HCT116 (cell line): ENCODE results near the gene CHADL. TPM values are rescaled to one million over a fixed set of nuclear protein-coding genes. Genes with fewer than 3 reads are reported as not detected.

Experiments used
- ATAC-seq: fragments of 200-7000 bp; cut with Tn5 transposase; 2 replicates; pipeline ENCODE4 v1.9.1; 2020; ENCODE audit warnings: mild to moderate bottlenecking, moderate library complexity
- BruUV-seq: library from RNA; stranded (reverse); fragments of 400-500 nt; replicated peaks from 2 replicates; lab custom pipeline; 2021; lab: Mats Ljungman, UMichigan
- CTCF ChIA-PET: fragments of 300-600 bp; sonication (Branson Sonifier 250); formaldehyde crosslinking; loops from one replicate; lab custom pipeline; 2021; ENCODE audit warnings: antibody characterized with exemption; lab: Charles Lee
- POLR2A ChIA-PET: fragments of 300-600, 350-600 bp; sonication (Branson Sonifier 250); formaldehyde crosslinking; loops from one replicate; lab custom pipeline; 2021; ENCODE audit warnings: antibody characterized with exemption; lab: Charles Lee
- RAD21 ChIA-PET, 2 experiments: fragments of 300-600 bp; sonication (Branson Sonifier 250); formaldehyde crosslinking; loops; one replicate each; lab custom pipeline; 2023; ENCODE audit warnings: low total read pairs in 2 of 2; ENCODE audit not compliant: uncharacterized antibody in 2 of 2, unreplicated experiment in 2 of 2, low non-redundant PET in 1 of 2; lab: Charles Lee
- DNase-seq: peaks from one replicate; pipeline ENCODE4 v3.0.0-alpha.2; 2010; ENCODE audit warnings: low read depth, low spot score
- H2AFZ ChIP-seq: fragments of 200-600 bp; shearing (Covaris generic), sonication (generic); 2 replicates; pipeline ENCODE4 v1.6.1; 2017; ENCODE audit warnings: low read depth, mixed run types, mixed read lengths, antibody characterized with exemption, low read length; ENCODE audit not compliant: poor library complexity, severe bottlenecking
- H3K27ac ChIP-seq: 2 replicates; pipeline ENCODE4 v1.5.1; 2012; ENCODE audit warnings: low read depth, low read length
- H3K27me3 ChIP-seq: fragments of 200-600 bp; sonication (generic); 2 replicates; pipeline ENCODE4 v1.6.1; 2016; ENCODE audit warnings: mixed run types, low read length, mixed read lengths; ENCODE audit not compliant: insufficient read depth
- H3K36me3 ChIP-seq, 2 experiments: fragments of 200-500 bp in 1 of 2; fragments of 200-600 bp in 1 of 2; sonication (Bioruptor generic) in 1 of 2; sonication (generic) in 1 of 2; 2 replicates each; pipeline versions ENCODE4 v1.5.1 to v1.6.1; 2014 to 2016; ENCODE audit warnings: low read length in 2 of 2, inconsistent platforms in 1 of 2, mixed read lengths in 1 of 2, mixed run types in 1 of 2; ENCODE audit not compliant: insufficient read depth in 2 of 2, control insufficient read depth in 1 of 2
- H3K4me1 ChIP-seq, 2 experiments: fragments of 200-600 bp in 1 of 2; sonication (generic) in 1 of 2; 2 replicates each; pipeline versions ENCODE4 v1.5.1 to v1.6.1; 2012 to 2017; ENCODE audit warnings: low read length in 2 of 2, inconsistent platforms in 1 of 2, mild to moderate bottlenecking in 1 of 2, mixed read lengths in 1 of 2, mixed run types in 1 of 2, moderate library complexity in 1 of 2; ENCODE audit not compliant: insufficient read depth in 2 of 2, control insufficient read depth in 1 of 2
- H3K4me2 ChIP-seq: fragments of 200-600 bp; sonication (generic); 2 replicates; pipeline ENCODE4 v1.6.1; 2017; ENCODE audit warnings: mixed run types, low read length, mixed read lengths
- H3K4me3 ChIP-seq, 2 experiments: fragments of 200-600 bp in 1 of 2; sonication (generic) in 1 of 2; replicated peaks in 1 of 2; 2 replicates each; pipeline ENCODE4 v1.5.1; 2011 to 2016; ENCODE audit warnings: low read length in 2 of 2, control low read depth in 1 of 2, low read depth in 1 of 2, mild to moderate bottlenecking in 1 of 2, mixed read lengths in 1 of 2, mixed run types in 1 of 2
- H3K79me2 ChIP-seq: fragments of 200-600 bp; sonication (generic); 2 replicates; pipeline ENCODE4 v1.6.1; 2017; ENCODE audit warnings: mild to moderate bottlenecking, mixed run types, low read length, moderate library complexity, mixed read lengths; ENCODE audit not compliant: insufficient read depth
- H3K9ac ChIP-seq: fragments of 200-600 bp; sonication (generic); 2 replicates; pipeline ENCODE4 v1.6.1; 2016; ENCODE audit warnings: low read length, mixed read lengths
- H3K9me2 ChIP-seq: fragments of 200-600 bp; sonication (generic), shearing (Covaris generic); 2 replicates; pipeline ENCODE4 v1.6.1; 2017; ENCODE audit warnings: mixed run types, mild to moderate bottlenecking, moderate library complexity; ENCODE audit not compliant: insufficient read depth
- H3K9me3 ChIP-seq, 2 experiments: fragments of 200-500 bp in 1 of 2; fragments of 200-600 bp in 1 of 2; sonication (Bioruptor generic) in 1 of 2; sonication (generic) in 1 of 2; 2 replicates each; pipeline ENCODE4 v1.6.1; 2014 to 2017; ENCODE audit warnings: low read length in 2 of 2, mixed read lengths in 2 of 2, inconsistent platforms in 1 of 2, low read depth in 1 of 2, mild to moderate bottlenecking in 1 of 2, mixed run types in 1 of 2, moderate library complexity in 1 of 2; ENCODE audit not compliant: control insufficient read depth in 1 of 2, insufficient read depth in 1 of 2
- H4K20me1 ChIP-seq: fragments of 200-600 bp; sonication (generic), shearing (Covaris generic); 2 replicates; pipeline ENCODE4 v1.6.1; 2017; ENCODE audit warnings: mixed run types, mild to moderate bottlenecking, moderate library complexity; ENCODE audit not compliant: insufficient read depth
- CBX3 ChIP-seq: IDR thresholded peaks from 2 replicates; pipeline ENCODE4 v1.6.1; 2012; ENCODE audit warnings: low read depth
- CEBPB ChIP-seq: IDR thresholded peaks from 2 replicates; pipeline ENCODE4 v1.6.1; 2012; ENCODE audit warnings: low read depth
- EGR1 ChIP-seq: IDR thresholded peaks from 2 replicates; pipeline ENCODE4 v1.6.1; 2012; ENCODE audit warnings: low read depth
- ELF1 ChIP-seq: IDR thresholded peaks from 2 replicates; pipeline ENCODE4 v1.6.1; 2012; ENCODE audit warnings: low read depth, borderline replicate concordance
- EZH2 ChIP-seq: fragments of 200-600 bp; sonication (generic); IDR thresholded peaks from 2 replicates; pipeline ENCODE4 v1.6.1; 2017; ENCODE audit warnings: antibody characterized with exemption, mixed run types
- EZH2phosphoT487 ChIP-seq: fragments of 200-600 bp; IDR thresholded peaks from 2 replicates; pipeline ENCODE4 v1.6.1; 2018; ENCODE audit warnings: antibody characterized with exemption, borderline replicate concordance
- FOSL1 ChIP-seq: IDR thresholded peaks from 2 replicates; pipeline ENCODE4 v1.6.1; 2012; ENCODE audit warnings: low read depth
- POLR2AphosphoS5 ChIP-seq: IDR thresholded peaks from 2 replicates; pipeline ENCODE4 v1.6.1; 2011; ENCODE audit warnings: mild to moderate bottlenecking, low read depth, low read length, moderate library complexity
- SIN3A ChIP-seq: IDR thresholded peaks from 2 replicates; pipeline ENCODE4 v1.6.1; 2012; ENCODE audit warnings: low read depth
- SP1 ChIP-seq: IDR thresholded peaks from 2 replicates; pipeline ENCODE4 v1.6.1; 2012; ENCODE audit warnings: low read depth
- TCF7L2 ChIP-seq: IDR thresholded peaks from 2 replicates; pipeline ENCODE4 v1.7.0; 2011; ENCODE audit warnings: borderline replicate concordance, inconsistent platforms; ENCODE audit not compliant: insufficient read depth, insufficient read length; ENCODE audit errors: extremely low read depth
- ZFX ChIP-seq: fragments of 450-650 bp; IDR thresholded peaks from 2 replicates; pipeline ENCODE4 v1.6.1; 2017
- intact Hi-C: fragments of 100-400 bp; cut with micrococcal nuclease; formaldehyde crosslinking; loops from 2 replicates; pipeline ENCODE4 v1.10.0; 2022
- total RNA-seq: library from RNA; stranded (reverse); gene quantifications from one replicate; pipeline ENCODE4 v1.2.1, GENCODE V29; 2021; ENCODE audit not compliant: unreplicated experiment
- TF ChIP-seq, protein P1 (sequence below): IDR thresholded peaks from 2 replicates; pipeline ENCODE4 v1.6.1; 2011; ENCODE audit warnings: mild to moderate bottlenecking, low read length, moderate library complexity; ENCODE audit not compliant: insufficient replicate concordance; ENCODE audit errors: extremely low read depth
- TF ChIP-seq, protein P2 (sequence below): IDR thresholded peaks from 2 replicates; pipeline ENCODE4 v1.6.1; 2012

CHADL gene
- total RNA-seq, 1 experiment from 2014 or later = 0.47 TPM

DNA sequence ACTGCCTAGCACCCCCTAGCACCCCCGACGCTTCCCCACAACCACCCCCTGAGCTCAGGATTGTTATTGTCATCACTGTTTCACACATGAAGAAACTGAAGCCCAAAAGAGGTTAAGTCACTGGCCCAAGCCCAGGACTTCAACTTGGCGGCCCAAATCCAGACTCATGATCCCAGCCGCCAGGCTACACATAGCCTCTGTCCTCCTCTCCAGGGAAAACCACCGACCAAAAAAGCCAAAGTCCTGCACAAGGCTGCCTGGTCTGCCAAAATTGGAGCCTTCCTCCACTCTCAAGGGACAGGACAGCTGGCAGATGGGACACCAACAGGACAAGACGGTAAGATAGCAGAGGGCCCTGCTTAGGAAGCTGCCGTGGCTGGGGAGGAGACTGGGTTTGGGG, 24.8 kb downstream of the CHADL start:
- H3K9me3 ChIP-seq = no peaks in the 10 kb centered on the region
- ChIA-PET CTCF (no interaction called here), POLR2A (no interaction called here), RAD21 (no interaction called here)
- H3K27me3 ChIP-seq = no peaks in the 10 kb centered on the region
- H3K4me2 ChIP-seq = no peak overlapping the region
- no peaks in the 10 kb centered on the region for H3K4me1 ChIP-seq
- H3K79me2 ChIP-seq = no peaks in the 10 kb centered on the region
- H3K9me2 ChIP-seq = no peaks in the 10 kb centered on the region
- peaks cover 5 to 13% of the 10 kb centered on the region in 2 experiments; a peak in 3 of 4 replicates for H3K36me3 ChIP-seq
- intact Hi-C loops = no loop called here
- H3K27ac ChIP-seq = no peak overlapping the region
- H3K9ac ChIP-seq = no peak overlapping the region
- no peak for ATAC-seq
- no TSS peak for BruUV-seq
- no peaks in the 10 kb centered on the region for H4K20me1 ChIP-seq
- H3K4me3 ChIP-seq = no peak overlapping the region
- no peak for TF ChIP-seq EZH2phosphoT487
- no peak for TF ChIP-seq SIN3A
- TF ChIP-seq EGR1 = no peak
- TF ChIP-seq CEBPB = no peak
- no peak for TF ChIP-seq CBX3
- TF ChIP-seq ZFX = no peak
- TF ChIP-seq, protein P1, sequence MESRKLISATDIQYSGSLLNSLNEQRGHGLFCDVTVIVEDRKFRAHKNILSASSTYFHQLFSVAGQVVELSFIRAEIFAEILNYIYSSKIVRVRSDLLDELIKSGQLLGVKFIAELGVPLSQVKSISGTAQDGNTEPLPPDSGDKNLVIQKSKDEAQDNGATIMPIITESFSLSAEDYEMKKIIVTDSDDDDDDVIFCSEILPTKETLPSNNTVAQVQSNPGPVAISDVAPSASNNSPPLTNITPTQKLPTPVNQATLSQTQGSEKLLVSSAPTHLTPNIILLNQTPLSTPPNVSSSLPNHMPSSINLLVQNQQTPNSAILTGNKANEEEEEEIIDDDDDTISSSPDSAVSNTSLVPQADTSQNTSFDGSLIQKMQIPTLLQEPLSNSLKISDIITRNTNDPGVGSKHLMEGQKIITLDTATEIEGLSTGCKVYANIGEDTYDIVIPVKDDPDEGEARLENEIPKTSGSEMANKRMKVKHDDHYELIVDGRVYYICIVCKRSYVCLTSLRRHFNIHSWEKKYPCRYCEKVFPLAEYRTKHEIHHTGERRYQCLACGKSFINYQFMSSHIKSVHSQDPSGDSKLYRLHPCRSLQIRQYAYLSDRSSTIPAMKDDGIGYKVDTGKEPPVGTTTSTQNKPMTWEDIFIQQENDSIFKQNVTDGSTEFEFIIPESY = no peak
- no peak for TF ChIP-seq SP1
- no peak for TF ChIP-seq FOSL1
- TF ChIP-seq, protein P2, sequence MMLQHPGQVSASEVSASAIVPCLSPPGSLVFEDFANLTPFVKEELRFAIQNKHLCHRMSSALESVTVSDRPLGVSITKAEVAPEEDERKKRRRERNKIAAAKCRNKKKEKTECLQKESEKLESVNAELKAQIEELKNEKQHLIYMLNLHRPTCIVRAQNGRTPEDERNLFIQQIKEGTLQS = no peak
- no peak for TF ChIP-seq POLR2AphosphoS5
- TF ChIP-seq ELF1 = no peak
- TF ChIP-seq EZH2 = no peak
- TF ChIP-seq TCF7L2 = no peak
- DNase-seq = no peak
- H2AFZ ChIP-seq = no peak overlapping the region
